Stimulated activated naive CD8-positive, alpha-beta T cell treated with anti-CD3 and anti-CD28 coated beads, Interleukin-15, Interleukin-2, amounts not matched to agents 100 ng/mL and 50 ng/mL, for 24 hours (primary cell): ENCODE data around the gene OR3A3.
"Not testable (repeated sequence)": the region's sequence is repeated elsewhere in the genome, so short reads cannot be mapped to it uniquely, and the experiment has no call there.

Experiments used
- H3K27ac Mint-ChIP-seq: one replicate; pipeline ENCODE4 v1.8.0; 2021; ENCODE audit warnings: mild to moderate bottlenecking, mixed read lengths
- H3K27me3 Mint-ChIP-seq: one replicate; pipeline ENCODE4 v1.8.0; 2021; ENCODE audit warnings: mixed read lengths
- H3K36me3 Mint-ChIP-seq: one replicate; pipeline ENCODE4 v1.8.0; 2021; ENCODE audit warnings: low read depth, mixed read lengths
- H3K4me1 Mint-ChIP-seq: one replicate; pipeline ENCODE4 v1.8.0; 2021; ENCODE audit warnings: low read depth, mixed read lengths
- H3K4me3 Mint-ChIP-seq: one replicate; pipeline ENCODE4 v1.8.0; 2021; ENCODE audit warnings: mild to moderate bottlenecking, mixed read lengths
- H3K9me3 Mint-ChIP-seq: one replicate; pipeline ENCODE4 v1.8.0; 2021; ENCODE audit warnings: mixed read lengths

The OR3A3 gene

GRCh38 chr17:3411070-3411469 lies at the start of gene OR3A3:
Gene OR3A3 (plus strand): TSS chr17:3411370.
- H3K27me3 Mint-ChIP-seq: peaks cover 47% of the 10 kb centered on the region
- H3K27ac Mint-ChIP-seq: no peak within 1 kb of the TSS
- no peaks in the 10 kb centered on the region for H3K36me3 Mint-ChIP-seq
- H3K9me3 Mint-ChIP-seq: peaks cover 24% of the 10 kb centered on the region
- H3K4me3 Mint-ChIP-seq: no peak within 1 kb of the TSS
- no peaks in the 10 kb centered on the region for H3K4me1 Mint-ChIP-seq

GRCh38 chr17:3371167-3371566 lies 40.0 kb upstream of the OR3A3 start:
- H3K4me3 Mint-ChIP-seq, H3K4me1 Mint-ChIP-seq, H3K27ac Mint-ChIP-seq, H3K36me3 Mint-ChIP-seq: not testable (repeated sequence)
- H3K27me3 Mint-ChIP-seq: peaks cover 13% of the 10 kb centered on the region
- H3K9me3 Mint-ChIP-seq: peaks cover 30% of the 10 kb centered on the region

GRCh38 chr17:3378321-3378720 lies 32.8 kb upstream of the OR3A3 start:
- no peaks in the 10 kb centered on the region for H3K4me1 Mint-ChIP-seq
- H3K27me3 Mint-ChIP-seq: peaks cover 10% of the 10 kb centered on the region
- H3K27ac Mint-ChIP-seq: no peak overlapping the region
- no peak overlapping the region for H3K4me3 Mint-ChIP-seq
- H3K9me3 Mint-ChIP-seq: peaks cover 23% of the 10 kb centered on the region
- no peaks in the 10 kb centered on the region for H3K36me3 Mint-ChIP-seq

- Mint-ChIP-seq H3K4me1 (no peaks in the 10 kb centered on the region), H3K27ac (no peak overlapping the region), H3K4me3 (no peak overlapping the region), H3K27me3 (peaks cover 22% of the 10 kb centered on the region), H3K36me3 (no peaks in the 10 kb centered on the region), H3K9me3 (peaks cover 2% of the 10 kb centered on the region)
Observed at GRCh38 chr17:3381957-3382356, 29.2 kb upstream of the OR3A3 start.

GRCh38 chr17:3385869-3386816 lies 25.0 kb upstream of the OR3A3 start, which contains the start of gene OR3A2:
Gene OR3A2 (minus strand): TSS chr17:3386308.
- Mint-ChIP-seq H3K36me3 (no peaks in the 10 kb centered on the region), H3K4me1 (no peaks in the 10 kb centered on the region)

GRCh38 chr17:3389791-3390190 lies 21.4 kb upstream of the OR3A3 start:
- Mint-ChIP-seq H3K36me3 (no peaks in the 10 kb centered on the region), H3K9me3 (peaks cover 12% of the 10 kb centered on the region), H3K4me3 (no peak overlapping the region), H3K27ac (no peak overlapping the region), H3K4me1 (no peaks in the 10 kb centered on the region), H3K27me3 (peaks cover 52% of the 10 kb centered on the region)

More at GRCh38 chr17:3385869-3386816, 25.0 kb upstream of the OR3A3 start, which contains the start of gene OR3A2:
- Mint-ChIP-seq H3K27me3 (peaks cover 39% of the 10 kb centered on the region), H3K4me3 (peak within 1 kb of the TSS; percentile 82), H3K9me3 (peaks cover 4% of the 10 kb centered on the region), H3K27ac (peak within 1 kb of the TSS; percentile 32)

GRCh38 chr17:3397801-3398200 lies 13.4 kb upstream of the OR3A3 start:
- not testable (repeated sequence) for H3K36me3 Mint-ChIP-seq, H3K4me1 Mint-ChIP-seq, H3K27ac Mint-ChIP-seq, H3K4me3 Mint-ChIP-seq, H3K9me3 Mint-ChIP-seq
- peaks cover 11% of the 10 kb centered on the region for H3K27me3 Mint-ChIP-seq

GRCh38 chr17:3398310-3398709 lies 12.9 kb upstream of the OR3A3 start, which contains the start of gene OR1E1:
Gene OR1E1 (minus strand): TSS chr17:3398410. CDS start chr17:3398410, 0 bp downstream.
- peaks cover 10% of the 10 kb centered on the region for H3K27me3 Mint-ChIP-seq
- no peak within 1 kb of the TSS for H3K27ac Mint-ChIP-seq
- no peaks in the 10 kb centered on the region for H3K36me3 Mint-ChIP-seq
- H3K9me3 Mint-ChIP-seq: peaks cover 4% of the 10 kb centered on the region
- no peaks in the 10 kb centered on the region for H3K4me1 Mint-ChIP-seq
- no peak within 1 kb of the TSS for H3K4me3 Mint-ChIP-seq

GRCh38 chr17:3400055-3400454 lies 11.1 kb upstream of the OR3A3 start:
- H3K36me3 Mint-ChIP-seq: no peaks in the 10 kb centered on the region
- peaks cover 4% of the 10 kb centered on the region for H3K9me3 Mint-ChIP-seq
- H3K27me3 Mint-ChIP-seq: peaks cover 4% of the 10 kb centered on the region
- no peaks in the 10 kb centered on the region for H3K4me1 Mint-ChIP-seq
- H3K4me3 Mint-ChIP-seq: no peak overlapping the region
- H3K27ac Mint-ChIP-seq: no peak overlapping the region

- Mint-ChIP-seq H3K27me3 (no peaks in the 10 kb centered on the region), H3K36me3 (no peaks in the 10 kb centered on the region), H3K27ac (no peak overlapping the region), H3K9me3 (peaks cover 12% of the 10 kb centered on the region), H3K4me1 (no peaks in the 10 kb centered on the region), H3K4me3 (no peak overlapping the region)
Observed at GRCh38 chr17:3401786-3402185, 9.4 kb upstream of the OR3A3 start.

- peaks cover 16% of the 10 kb centered on the region for H3K27me3 Mint-ChIP-seq
- not testable (repeated sequence) for H3K4me1 Mint-ChIP-seq, H3K36me3 Mint-ChIP-seq, H3K27ac Mint-ChIP-seq, H3K4me3 Mint-ChIP-seq
- peaks cover 25% of the 10 kb centered on the region for H3K9me3 Mint-ChIP-seq
Observed at GRCh38 chr17:3403856-3404255, 7.3 kb upstream of the OR3A3 start.

- H3K27ac Mint-ChIP-seq, H3K4me1 Mint-ChIP-seq, H3K4me3 Mint-ChIP-seq, H3K36me3 Mint-ChIP-seq: not testable (repeated sequence)
- peaks cover 51% of the 10 kb centered on the region for H3K27me3 Mint-ChIP-seq
- H3K9me3 Mint-ChIP-seq: peaks cover 14% of the 10 kb centered on the region
Observed at GRCh38 chr17:3412216-3412615, 1.0 kb downstream of the OR3A3 start.

GRCh38 chr17:3415610-3416009 lies 4.4 kb downstream of the OR3A3 start:
- H3K9me3 Mint-ChIP-seq: no peaks in the 10 kb centered on the region
- no peak overlapping the region for H3K4me3 Mint-ChIP-seq
- H3K27ac Mint-ChIP-seq: no peak overlapping the region
- H3K4me1 Mint-ChIP-seq: no peaks in the 10 kb centered on the region
- peaks cover 29% of the 10 kb centered on the region for H3K27me3 Mint-ChIP-seq
- no peaks in the 10 kb centered on the region for H3K36me3 Mint-ChIP-seq

GRCh38 chr17:3418222-3418621 lies 7.1 kb downstream of the OR3A3 start:
- H3K27me3 Mint-ChIP-seq: peaks cover 14% of the 10 kb centered on the region
- no peaks in the 10 kb centered on the region for H3K9me3 Mint-ChIP-seq
- no peaks in the 10 kb centered on the region for H3K36me3 Mint-ChIP-seq
- H3K4me3 Mint-ChIP-seq: no peak overlapping the region
- no peak overlapping the region for H3K27ac Mint-ChIP-seq
- H3K4me1 Mint-ChIP-seq: no peaks in the 10 kb centered on the region

GRCh38 chr17:3433215-3433614 lies 22.0 kb downstream of the OR3A3 start:
- H3K36me3 Mint-ChIP-seq, H3K27ac Mint-ChIP-seq, H3K4me1 Mint-ChIP-seq, H3K9me3 Mint-ChIP-seq, H3K4me3 Mint-ChIP-seq: not testable (repeated sequence)
- H3K27me3 Mint-ChIP-seq: peaks cover 32% of the 10 kb centered on the region
